GM19099 (cell line): Measurements from ENCODE around the gene KLHL30.

Source experiments
- POLR2A ChIP-seq: IDR thresholded peaks from 3 replicates; pipeline ENCODE4 v1.6.1; 2011; ENCODE audit warnings: low read depth; ENCODE audit not compliant: insufficient read length; ENCODE audit errors: extremely low read depth

Gene KLHL30

GRCh38 chr2:238142382-238143205, 4.1 kb downstream of the KLHL30 start:
- no peak for TF ChIP-seq POLR2A

GRCh38 chr2:238143239-238143951, 4.9 kb downstream of the KLHL30 start:
- no peak for TF ChIP-seq POLR2A

GRCh38 chr2:238144262-238144661, 5.8 kb downstream of the KLHL30 start:
- no peak for TF ChIP-seq POLR2A

GRCh38 chr2:238145046-238145445, 6.6 kb downstream of the KLHL30 start:
- no peak for TF ChIP-seq POLR2A

- no peak for TF ChIP-seq POLR2A
Measured at GRCh38 chr2:238145851-238146250, 7.4 kb downstream of the KLHL30 start.

GRCh38 chr2:238146884-238147544, 8.5 kb downstream of the KLHL30 start:
- TF ChIP-seq POLR2A = no peak

- TF ChIP-seq POLR2A = no peak
Measured at GRCh38 chr2:238148981-238149380, 10.5 kb downstream of the KLHL30 start.

GRCh38 chr2:238149841-238150572, 11.5 kb downstream of the KLHL30 start:
- TF ChIP-seq POLR2A = no peak

GRCh38 chr2:238150686-238151085, 12.2 kb downstream of the KLHL30 start:
- no peak for TF ChIP-seq POLR2A

GRCh38 chr2:238151205-238151604, 12.7 kb downstream of the KLHL30 start:
- no peak for TF ChIP-seq POLR2A

GRCh38 chr2:238151628-238152235, 13.3 kb downstream of the KLHL30 start:
- TF ChIP-seq POLR2A = no peak

GRCh38 chr2:238152771-238153688, 14.6 kb downstream of the KLHL30 start:
- no peak for TF ChIP-seq POLR2A

- TF ChIP-seq POLR2A = no peak
Measured at GRCh38 chr2:238154570-238154969, 16.1 kb downstream of the KLHL30 start.
